HG03159 (cell line): ENCODE results near the gene UBL3.

Source experiments
- ATAC-seq: cut with Tn5 transposase; IDR thresholded peaks from one replicate; pipeline ENCODE4 v1.9.1; 2021; ENCODE audit warnings: mild to moderate bottlenecking, moderate library complexity; ENCODE audit not compliant: unreplicated experiment

Gene UBL3

DNA sequence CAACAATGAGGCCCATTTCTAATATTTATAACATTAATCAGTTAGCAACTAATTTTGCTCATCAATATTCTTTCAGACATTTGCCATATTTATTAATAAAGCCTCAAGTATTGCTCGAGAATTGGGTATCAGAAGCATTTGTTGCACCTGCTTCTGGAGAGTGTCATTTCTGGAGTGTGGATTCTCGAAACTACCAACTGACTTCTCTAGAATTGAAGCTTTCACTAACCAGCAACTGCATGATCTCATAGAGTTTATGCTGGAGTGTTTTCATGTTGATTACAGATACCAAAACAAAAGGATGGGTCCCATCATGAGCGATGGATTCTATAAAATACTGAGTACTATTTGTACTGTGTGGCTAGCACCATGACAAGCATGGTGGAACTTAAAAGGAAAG, 133.9 kb downstream of the UBL3 start:
- no peak for ATAC-seq
